Measurements from ENCODE around the gene FLRT1. TPM values are rescaled to one million over a fixed set of nuclear protein-coding genes. Genes with fewer than 3 reads are reported as not detected.

FLRT1 gene
- total RNA-seq, 2 experiments from 2014 or later, result 0.05 to 0.23 TPM

DNA sequence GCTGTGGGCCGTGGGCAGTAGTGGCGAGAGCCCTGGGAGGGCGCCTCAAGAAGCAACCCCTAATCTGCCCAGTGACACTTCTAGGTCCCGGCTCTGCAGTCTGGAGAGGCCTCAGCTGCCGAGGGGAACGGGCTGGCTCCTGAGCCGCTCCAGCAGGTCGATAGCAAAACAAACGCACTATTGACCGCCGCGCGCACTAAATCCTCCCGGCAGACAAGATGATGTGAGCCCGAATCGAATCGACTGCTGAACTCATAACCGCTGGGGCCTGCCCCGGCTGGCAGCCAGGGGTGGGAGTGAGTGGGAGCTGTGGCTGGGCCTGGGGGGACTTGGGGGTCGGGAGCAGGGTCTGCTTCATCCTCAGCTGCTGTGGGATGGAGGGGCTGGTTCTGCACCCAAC lies 36.1 kb downstream of the FLRT1 start:
- no peak for DNase-seq
- H3K27me3 Mint-ChIP-seq, result no peaks in the 10 kb centered on the region
- H3K36me3 Mint-ChIP-seq (ENCODE audit: low read depth), result no peaks in the 10 kb centered on the region
- ChIA-PET CTCF (no interaction called here), POLR2A (no interaction called here)
- no peak overlapping the region for H3K4me3 Mint-ChIP-seq
- H3K9me3 Mint-ChIP-seq, result no peaks in the 10 kb centered on the region
- no peak overlapping the region for H3K27ac Mint-ChIP-seq
- peaks cover 15% of the 10 kb centered on the region for H3K4me1 Mint-ChIP-seq

DNA sequence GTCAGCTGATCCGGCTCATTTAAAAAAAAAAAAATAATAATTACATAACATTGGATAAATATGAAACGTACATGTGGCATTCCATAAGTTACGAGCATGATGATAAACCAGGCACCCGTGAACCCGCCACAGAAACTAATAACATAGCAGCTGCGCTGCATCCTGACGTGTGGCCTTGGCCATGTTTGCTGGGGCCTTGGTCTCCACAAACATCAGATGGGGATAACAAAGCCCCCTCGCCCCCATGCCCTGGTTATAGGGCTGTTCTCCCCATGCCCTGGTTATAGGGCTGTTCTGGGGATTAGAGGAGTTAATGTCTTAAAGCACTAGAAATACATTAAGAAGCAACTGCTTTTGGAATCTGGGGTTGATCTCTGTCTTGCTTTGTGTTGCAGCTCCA lies 36.7 kb downstream of the FLRT1 start:
- Mint-ChIP-seq H3K4me3 (no peak overlapping the region), H3K36me3 (ENCODE audit: low read depth) (no peaks in the 10 kb centered on the region), H3K27ac (no peak overlapping the region), H3K4me1 (peaks cover 15% of the 10 kb centered on the region), H3K9me3 (no peaks in the 10 kb centered on the region), H3K27me3 (no peaks in the 10 kb centered on the region)
- ChIA-PET CTCF (no interaction called here), POLR2A (no interaction called here)
- DNase-seq, result no peak

DNA sequence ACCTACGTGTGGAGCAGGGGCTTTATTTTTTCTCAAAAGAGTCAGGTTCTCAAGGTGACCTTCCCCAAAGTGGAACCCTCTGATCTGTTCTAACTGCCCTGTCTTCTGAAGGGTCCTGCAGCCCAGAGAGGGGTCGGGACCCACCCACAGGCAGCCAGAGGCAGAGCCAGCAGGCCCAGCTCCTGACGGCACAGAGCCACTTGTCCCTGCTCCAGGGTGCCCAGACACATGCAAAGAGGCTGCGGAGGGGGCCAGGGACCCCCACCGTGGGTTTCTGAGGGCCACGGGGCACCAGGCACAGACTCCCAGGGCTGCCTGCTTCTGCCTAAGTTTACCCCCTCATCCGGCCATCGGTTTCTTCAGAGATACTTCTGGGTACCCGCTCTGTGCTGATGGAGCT lies 37.1 kb downstream of the FLRT1 start:
- ChIA-PET POLR2A (no interaction called here), CTCF (no interaction called here)
- H3K27ac Mint-ChIP-seq, result no peak overlapping the region
- no peak for DNase-seq
- no peaks in the 10 kb centered on the region for H3K27me3 Mint-ChIP-seq
- H3K4me1 Mint-ChIP-seq, result peaks cover 15% of the 10 kb centered on the region
- no peak overlapping the region for H3K4me3 Mint-ChIP-seq
- no peaks in the 10 kb centered on the region for H3K36me3 Mint-ChIP-seq (ENCODE audit: low read depth)
- no peaks in the 10 kb centered on the region for H3K9me3 Mint-ChIP-seq

DNA sequence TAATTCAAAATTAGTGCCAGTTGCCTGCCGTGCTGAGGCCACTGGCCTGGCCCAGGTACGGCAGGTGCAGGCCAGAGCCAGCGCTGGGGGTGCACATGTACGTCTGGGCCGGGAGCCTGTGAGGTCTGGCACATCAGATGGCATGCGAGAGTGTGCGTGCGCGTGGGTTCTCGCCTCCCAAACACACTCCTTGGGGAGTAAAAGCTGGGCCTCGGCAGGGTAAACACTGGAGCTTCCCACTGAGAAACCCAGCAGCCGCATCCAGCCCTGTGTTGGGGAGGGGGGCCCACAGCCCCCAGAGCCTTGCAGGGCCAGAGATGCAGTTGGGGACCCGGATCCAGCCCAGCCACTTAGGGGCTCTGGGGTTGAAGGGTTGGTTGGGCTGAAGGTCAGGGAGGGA lies 37.8 kb downstream of the FLRT1 start:
- no peak for DNase-seq
- CTCF ChIA-PET, result interaction anchor here (0.6 to 1.3 kb wide), 3 partner anchors 13 to 89 kb away, joined by 3 to 5 read pairs (median 5); no protein-coding TSS in a partner anchor
- Mint-ChIP-seq H3K4me1 (peaks cover 15% of the 10 kb centered on the region), H3K36me3 (ENCODE audit: low read depth) (no peaks in the 10 kb centered on the region), H3K27ac (no peak overlapping the region), H3K27me3 (no peaks in the 10 kb centered on the region), H3K4me3 (no peak overlapping the region), H3K9me3 (no peaks in the 10 kb centered on the region)
- POLR2A ChIA-PET, result no interaction called here

DNA sequence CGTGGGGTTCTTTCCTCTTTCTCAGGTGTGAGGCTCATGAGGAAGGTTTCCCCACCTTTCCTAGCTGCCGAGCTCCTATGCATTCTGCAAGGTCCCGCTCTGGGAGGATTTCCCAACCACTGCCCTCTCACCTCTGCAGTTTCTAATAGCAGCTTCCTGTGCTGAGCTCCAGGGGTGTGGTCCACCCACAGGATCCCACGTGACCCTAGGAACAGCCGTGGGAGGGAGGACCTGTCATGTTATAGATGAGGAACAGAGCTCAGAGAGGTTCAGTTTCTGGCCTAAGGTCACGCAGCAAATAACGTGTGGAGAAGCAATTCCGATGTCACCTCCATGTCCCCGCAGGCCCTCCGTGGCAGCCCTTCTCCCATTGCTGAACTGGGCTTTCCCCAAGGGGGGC lies 38.5 kb downstream of the FLRT1 start:
- Mint-ChIP-seq H3K9me3 (no peaks in the 10 kb centered on the region), H3K36me3 (ENCODE audit: low read depth) (no peaks in the 10 kb centered on the region), H3K27ac (peak overlapping the region; percentile 25), H3K4me3 (no peak overlapping the region), H3K27me3 (no peaks in the 10 kb centered on the region), H3K4me1 (peaks cover 15% of the 10 kb centered on the region)
- DNase-seq, result peak; percentile 75
- ChIA-PET POLR2A (no interaction called here), CTCF (interaction anchor here (0.9 to 1.3 kb wide), 2 partner anchors 13 to 75 kb away, joined by 3 to 5 read pairs; no protein-coding TSS in a partner anchor)

DNA sequence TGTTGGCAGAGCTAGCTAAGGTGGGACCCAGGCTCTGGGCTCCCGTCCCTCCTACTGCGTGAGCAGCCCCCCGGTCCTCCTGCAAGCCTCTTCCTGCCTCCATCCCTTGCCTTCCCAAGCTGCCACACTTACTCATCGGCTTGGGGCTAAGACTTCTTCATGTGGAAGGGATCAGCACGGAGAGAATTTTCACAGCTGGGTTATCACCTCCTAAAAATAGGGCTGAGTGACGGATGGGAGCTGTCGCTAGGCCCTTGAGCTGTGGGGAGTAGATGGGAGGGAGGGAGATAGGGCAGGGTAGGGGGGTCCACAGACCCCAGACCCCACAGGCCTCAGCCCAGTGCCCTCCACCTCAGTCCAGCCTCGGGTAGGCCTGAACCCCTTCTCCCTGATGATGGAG lies 41.0 kb downstream of the FLRT1 start:
- ChIA-PET CTCF (no interaction called here), POLR2A (no interaction called here)
- Mint-ChIP-seq H3K4me3 (no peak overlapping the region), H3K36me3 (ENCODE audit: low read depth) (no peaks in the 10 kb centered on the region), H3K4me1 (peaks cover 15% of the 10 kb centered on the region), H3K27me3 (no peaks in the 10 kb centered on the region), H3K9me3 (no peaks in the 10 kb centered on the region), H3K27ac (no peak overlapping the region)
- DNase-seq, result no peak

DNA sequence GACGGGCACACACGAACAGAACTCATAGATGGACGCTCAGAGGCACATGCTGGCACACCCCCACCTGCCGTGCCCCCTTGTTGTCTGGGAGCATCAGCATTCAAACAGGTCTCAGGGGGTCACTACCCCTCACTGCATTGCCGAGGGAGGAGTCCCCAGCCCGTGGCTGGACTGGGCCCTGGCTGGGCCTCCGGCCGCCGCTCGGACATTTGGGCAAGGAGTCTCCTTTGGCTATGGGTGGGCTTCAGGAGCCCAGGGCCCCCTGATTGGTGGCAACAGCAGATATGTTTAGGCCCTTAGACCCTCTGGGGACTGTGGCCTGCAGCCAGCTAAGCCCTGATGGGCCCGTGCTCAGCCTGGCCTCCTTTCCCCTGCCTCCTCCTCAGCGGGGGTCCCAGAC lies 41.9 kb downstream of the FLRT1 start:
- Mint-ChIP-seq H3K27me3 (no peaks in the 10 kb centered on the region), H3K4me1 (peaks cover 15% of the 10 kb centered on the region), H3K27ac (no peak overlapping the region), H3K36me3 (ENCODE audit: low read depth) (no peaks in the 10 kb centered on the region), H3K9me3 (no peaks in the 10 kb centered on the region), H3K4me3 (no peak overlapping the region)
- POLR2A ChIA-PET, result no interaction called here
- no peak for DNase-seq
- CTCF ChIA-PET, result no interaction called here

DNA sequence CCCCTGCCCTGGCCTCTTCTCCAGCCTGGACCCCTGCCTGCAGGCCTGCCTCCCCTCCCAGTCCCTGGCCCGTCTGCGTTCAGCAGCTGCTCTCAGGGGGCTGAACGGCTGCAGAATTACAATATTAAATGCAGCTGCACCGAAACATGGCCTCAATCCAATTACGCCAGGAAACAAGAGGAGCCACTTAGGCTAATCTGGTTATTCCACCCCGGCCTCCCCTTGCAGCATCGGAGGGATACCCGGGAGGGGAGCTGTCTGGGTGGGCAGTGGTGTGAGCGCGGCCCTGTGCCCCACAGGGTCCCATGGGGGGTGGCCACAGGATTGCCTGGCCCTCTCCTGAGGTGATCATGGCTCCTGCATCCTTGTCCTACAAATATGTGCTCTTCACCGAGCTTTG lies 42.6 kb downstream of the FLRT1 start:
- no peaks in the 10 kb centered on the region for H3K9me3 Mint-ChIP-seq
- POLR2A ChIA-PET, result no interaction called here

DNA sequence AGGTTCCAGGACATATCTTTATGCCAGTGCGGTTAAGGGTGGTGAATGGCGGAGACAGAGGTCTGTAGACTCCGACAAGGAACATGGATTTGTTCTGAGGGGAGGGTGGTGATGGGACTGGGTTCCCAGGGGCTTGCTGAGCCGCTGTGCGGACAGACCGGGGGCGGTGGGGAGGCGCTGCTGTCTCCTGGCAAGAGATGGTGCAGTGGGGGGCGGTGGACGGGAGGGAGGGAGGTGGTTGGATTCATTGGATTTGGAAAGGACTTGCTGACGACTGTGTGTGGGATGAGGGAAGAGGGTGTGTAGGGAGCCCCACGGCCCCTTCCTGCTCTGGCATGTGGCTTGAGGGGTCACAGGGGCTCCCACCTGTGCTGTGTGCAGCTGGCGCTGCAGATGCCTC lies 43.2 kb downstream of the FLRT1 start:
- Mint-ChIP-seq H3K9me3 (no peaks in the 10 kb centered on the region), H3K4me1 (peaks cover 11% of the 10 kb centered on the region), H3K4me3 (no peak overlapping the region), H3K36me3 (ENCODE audit: low read depth) (no peaks in the 10 kb centered on the region), H3K27me3 (no peaks in the 10 kb centered on the region), H3K27ac (no peak overlapping the region)
- POLR2A ChIA-PET, result no interaction called here
- CTCF ChIA-PET, result no interaction called here
- no peak for DNase-seq

More for the DNA sequence above, 42.6 kb downstream of the FLRT1 start:
- no peak overlapping the region for H3K27ac Mint-ChIP-seq
- DNase-seq, result no peak
- no peaks in the 10 kb centered on the region for H3K27me3 Mint-ChIP-seq
- peaks cover 15% of the 10 kb centered on the region for H3K4me1 Mint-ChIP-seq
- CTCF ChIA-PET, result no interaction called here
- no peak overlapping the region for H3K4me3 Mint-ChIP-seq
- no peaks in the 10 kb centered on the region for H3K36me3 Mint-ChIP-seq (ENCODE audit: low read depth)

DNA sequence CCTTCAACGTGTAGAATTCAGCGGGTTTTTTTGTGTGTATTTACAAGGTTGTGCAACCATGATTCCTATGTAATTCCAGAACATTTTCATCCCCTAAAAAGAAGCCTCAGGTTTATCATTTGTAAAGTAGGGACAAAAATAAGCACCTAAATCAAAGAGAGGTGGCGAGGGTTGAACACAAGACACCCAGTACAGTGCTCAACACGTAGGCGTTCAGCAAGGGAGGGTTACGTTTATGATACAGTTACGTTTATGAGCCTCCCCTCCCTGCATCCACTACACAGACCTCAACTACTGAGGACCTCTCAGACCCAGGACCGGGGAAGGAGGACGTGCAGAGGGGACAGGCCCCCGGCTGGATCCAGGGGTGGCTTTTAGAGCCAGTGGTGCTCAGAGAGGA lies 44.7 kb downstream of the FLRT1 start:
- Mint-ChIP-seq H3K4me3 (no peak overlapping the region), H3K4me1 (no peaks in the 10 kb centered on the region), H3K36me3 (ENCODE audit: low read depth) (no peaks in the 10 kb centered on the region), H3K9me3 (no peaks in the 10 kb centered on the region), H3K27me3 (no peaks in the 10 kb centered on the region), H3K27ac (no peak overlapping the region)
- ChIA-PET POLR2A (no interaction called here), CTCF (no interaction called here)
- no peak for DNase-seq

DNA sequence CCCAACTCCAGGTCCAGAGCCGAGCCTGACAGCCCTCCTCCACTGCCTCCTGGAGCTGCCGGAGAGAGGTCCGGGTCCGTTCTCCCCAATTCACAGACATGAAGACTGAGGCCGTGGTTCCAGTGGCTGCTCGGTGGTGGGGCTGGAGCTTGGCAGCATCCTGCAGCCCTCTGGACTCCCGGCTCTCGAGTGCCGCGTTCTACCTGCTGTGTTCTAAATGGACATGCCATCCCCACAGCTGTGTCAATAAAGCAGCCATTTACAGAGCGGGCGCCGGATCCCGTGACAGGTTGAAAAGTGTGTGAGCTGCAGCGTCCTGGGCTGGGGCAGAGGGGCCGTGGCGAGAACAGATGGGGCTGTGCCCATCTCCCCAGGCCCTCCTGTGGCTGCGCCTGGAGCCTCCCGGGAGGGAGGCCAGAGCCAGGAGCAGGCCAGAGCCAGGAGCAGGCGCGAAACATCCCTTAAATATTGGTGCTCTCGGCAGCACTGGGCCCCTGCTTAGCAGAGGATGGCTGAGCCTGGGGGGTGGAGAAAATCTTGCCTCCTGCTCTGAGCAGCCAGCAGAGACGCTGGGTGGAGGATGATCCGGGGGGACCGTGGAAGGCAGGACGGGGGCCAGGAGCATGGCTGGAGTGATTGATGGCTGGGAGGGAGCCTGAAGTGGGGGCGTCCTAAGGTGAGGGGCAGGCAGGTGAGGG lies 46.2 kb downstream of the FLRT1 start:
- H3K27me3 Mint-ChIP-seq, result no peaks in the 10 kb centered on the region
- H3K4me3 Mint-ChIP-seq, result no peak overlapping the region
- H3K36me3 Mint-ChIP-seq (ENCODE audit: low read depth), result no peaks in the 10 kb centered on the region
- no peaks in the 10 kb centered on the region for H3K4me1 Mint-ChIP-seq
- H3K27ac Mint-ChIP-seq, result no peak overlapping the region
- CTCF ChIA-PET, result no interaction called here
- DNase-seq, result no peak
- no peaks in the 10 kb centered on the region for H3K9me3 Mint-ChIP-seq
- POLR2A ChIA-PET, result no interaction called here

DNA sequence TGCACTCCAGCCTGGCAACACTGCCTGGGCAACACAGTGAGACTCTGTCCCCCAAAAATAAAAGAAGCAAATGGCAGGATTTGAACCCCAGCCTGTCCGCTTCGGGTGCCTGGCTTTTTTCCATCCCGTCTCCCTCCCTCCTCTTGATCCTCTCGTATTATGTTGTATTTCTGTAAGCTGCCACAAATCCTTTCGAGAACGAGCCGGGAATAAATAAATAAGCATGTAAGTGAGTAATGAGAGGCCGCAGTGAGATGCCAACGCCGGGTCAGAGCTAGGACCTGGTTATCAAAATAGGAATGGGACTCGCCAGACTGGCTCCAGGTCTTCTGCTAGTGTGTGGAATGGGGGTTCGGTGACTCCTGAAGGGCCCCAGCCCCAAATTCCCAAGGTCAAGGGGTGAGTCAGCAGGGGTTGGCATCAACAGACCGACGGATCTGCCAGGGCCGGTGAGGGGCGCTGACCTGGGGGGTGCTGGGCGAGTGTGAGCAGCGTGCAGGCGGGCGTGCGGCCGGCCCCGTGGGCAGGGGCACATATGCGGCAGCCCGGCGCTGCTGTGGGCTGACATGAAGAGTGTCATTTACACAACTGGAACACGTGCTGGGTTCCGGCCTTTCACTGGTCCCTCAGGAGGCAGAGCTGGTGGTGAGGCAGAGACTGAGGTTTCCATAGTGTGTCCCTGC lies 47.8 kb downstream of the FLRT1 start:
- H3K36me3 Mint-ChIP-seq (ENCODE audit: low read depth), result no peaks in the 10 kb centered on the region
- ChIA-PET CTCF (no interaction called here), POLR2A (no interaction called here)
- DNase-seq, result no peak
- H3K4me1 Mint-ChIP-seq, result peaks cover 2% of the 10 kb centered on the region
- H3K4me3 Mint-ChIP-seq, result no peak overlapping the region
- no peaks in the 10 kb centered on the region for H3K9me3 Mint-ChIP-seq
- no peak overlapping the region for H3K27ac Mint-ChIP-seq
- no peaks in the 10 kb centered on the region for H3K27me3 Mint-ChIP-seq

DNA sequence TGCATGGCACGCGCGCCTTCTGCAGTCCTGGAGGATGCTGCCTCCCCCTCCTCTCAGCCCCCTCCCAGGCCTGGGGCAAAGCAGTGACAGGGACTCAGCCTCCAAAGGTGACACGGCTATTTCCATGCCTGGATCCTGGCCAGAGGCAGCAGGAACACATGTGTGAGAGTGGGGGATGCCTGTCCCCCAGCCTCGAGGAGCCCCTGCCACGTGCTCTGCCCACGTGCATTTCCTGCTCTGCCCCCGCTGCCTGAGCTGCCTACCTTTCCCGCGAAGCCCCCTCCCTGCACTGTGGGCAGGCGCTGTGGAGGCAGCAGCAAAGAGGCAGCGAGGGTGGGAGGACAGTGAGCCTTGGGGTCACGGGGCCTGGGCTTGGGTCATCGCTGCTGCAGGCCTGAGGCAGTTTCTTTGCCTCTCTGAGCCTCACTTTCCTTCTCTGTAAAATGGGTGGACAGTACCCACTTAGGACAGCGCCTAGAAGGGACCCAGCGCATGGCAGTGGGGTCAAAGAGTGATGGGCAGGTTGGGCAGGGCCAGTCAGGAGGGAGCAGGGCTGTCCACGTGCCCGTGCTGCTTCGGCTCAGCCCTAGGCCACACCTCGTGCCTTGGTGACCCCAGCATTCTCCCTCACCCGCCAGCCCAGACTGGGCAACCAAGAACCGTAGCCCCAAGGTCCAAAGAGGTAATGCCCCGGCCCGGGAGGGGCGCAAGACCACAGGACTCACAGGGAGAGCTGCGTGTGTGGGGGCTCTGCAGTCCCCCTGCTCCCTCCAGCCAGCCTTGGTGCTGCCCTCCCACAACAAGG lies 48.6 kb downstream of the FLRT1 start:
- H3K27me3 Mint-ChIP-seq, result no peaks in the 10 kb centered on the region
- DNase-seq, result no peak
- no peaks in the 10 kb centered on the region for H3K9me3 Mint-ChIP-seq
- POLR2A ChIA-PET, result no interaction called here
- no peak overlapping the region for H3K27ac Mint-ChIP-seq
- H3K36me3 Mint-ChIP-seq (ENCODE audit: low read depth), result no peaks in the 10 kb centered on the region
- CTCF ChIA-PET, result no interaction called here
- H3K4me3 Mint-ChIP-seq, result no peak overlapping the region
- H3K4me1 Mint-ChIP-seq, result peaks cover 5% of the 10 kb centered on the region

Measured in activated CD4-positive, alpha-beta memory T cell treated with anti-CD3 and anti-CD28 coated beads, Interleukin-2, amount 10 ng/mL, durations not matched to agents 7 days and 5 days (primary cell).